ENCODE measurements around the gene YAE1.
A peak's percentile ranks its signal among the peaks of the same experiment; 100 is the strongest.
"Not testable (repeated sequence)": the region's sequence is repeated elsewhere in the genome, so short reads cannot be mapped to it uniquely, and the experiment has no call there.

Gene YAE1, protein sequence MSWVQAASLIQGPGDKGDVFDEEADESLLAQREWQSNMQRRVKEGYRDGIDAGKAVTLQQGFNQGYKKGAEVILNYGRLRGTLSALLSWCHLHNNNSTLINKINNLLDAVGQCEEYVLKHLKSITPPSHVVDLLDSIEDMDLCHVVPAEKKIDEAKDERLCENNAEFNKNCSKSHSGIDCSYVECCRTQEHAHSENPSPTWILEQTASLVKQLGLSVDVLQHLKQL

DNA sequence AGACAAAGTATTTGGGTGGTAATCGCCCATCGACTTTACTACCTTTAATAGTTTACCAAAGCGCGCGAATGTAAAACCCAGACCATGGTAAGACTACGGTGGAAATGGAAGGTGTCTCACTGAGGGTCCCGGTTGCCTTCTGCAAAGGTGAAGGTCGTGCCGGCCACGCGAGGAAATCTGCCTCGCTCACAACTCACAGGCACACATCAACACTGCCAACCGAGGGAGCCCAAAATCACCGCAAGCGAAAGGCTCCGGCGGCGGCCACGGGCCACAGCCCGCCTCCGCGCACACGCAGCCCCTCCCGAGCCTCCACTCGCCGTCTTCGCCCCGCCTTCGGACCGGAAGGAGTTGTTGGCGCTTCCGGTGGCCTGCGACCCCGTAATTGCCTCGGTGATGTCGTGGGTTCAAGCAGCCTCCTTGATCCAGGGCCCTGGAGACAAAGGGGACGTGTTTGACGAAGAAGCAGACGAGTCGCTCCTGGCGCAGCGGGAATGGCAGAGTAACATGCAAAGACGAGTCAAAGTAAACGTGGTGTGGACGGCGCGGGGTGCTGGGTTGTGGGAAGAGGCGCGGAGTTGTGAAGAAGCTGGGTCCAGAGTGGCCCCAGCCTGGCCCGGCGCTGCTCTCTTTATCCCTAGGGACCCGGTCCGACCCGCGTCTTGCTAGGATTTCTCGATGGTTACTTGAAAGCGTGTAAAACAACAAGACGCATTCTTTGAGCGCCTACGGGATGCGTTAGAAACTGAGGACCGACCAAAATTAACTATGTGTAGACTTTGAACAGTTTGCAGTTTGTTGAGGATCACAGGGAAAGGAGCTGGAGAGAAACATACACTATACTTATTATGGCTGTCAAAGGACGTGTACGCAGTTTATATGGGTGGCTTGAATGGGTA, at the start of gene YAE1:
YAE1 (plus strand) TSS at position 382 of the 899 bp plus-strand sequence; CDS start at position 397, 15 bp downstream.
- DNase-seq (ENCODE audit: extremely low spot score, insufficient read length, low read depth): peak; percentile 84
- FAIRE-seq: peak; percentile 92

DNA sequence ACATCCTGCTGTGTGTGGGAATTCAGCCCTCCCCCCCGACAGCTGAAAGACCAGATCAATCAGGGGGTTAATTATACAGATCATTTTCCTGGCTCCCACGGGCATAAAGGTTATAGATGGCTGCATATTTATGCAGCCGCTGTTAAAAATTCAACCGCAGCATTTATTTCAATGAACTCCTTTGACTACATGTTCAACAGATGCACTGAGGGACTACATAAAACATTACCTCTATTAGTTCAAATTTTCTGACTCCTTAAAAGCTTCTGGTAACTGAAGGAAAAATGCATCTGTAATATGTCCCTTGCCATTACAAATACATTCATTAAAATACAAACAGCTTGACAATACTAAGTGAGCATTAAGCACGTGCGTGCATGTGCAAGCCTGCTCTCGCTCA, 49.7 kb upstream of the YAE1 start:
- no peak for FAIRE-seq
- no peak for DNase-seq (ENCODE audit: extremely low spot score, insufficient read length, low read depth)

DNA sequence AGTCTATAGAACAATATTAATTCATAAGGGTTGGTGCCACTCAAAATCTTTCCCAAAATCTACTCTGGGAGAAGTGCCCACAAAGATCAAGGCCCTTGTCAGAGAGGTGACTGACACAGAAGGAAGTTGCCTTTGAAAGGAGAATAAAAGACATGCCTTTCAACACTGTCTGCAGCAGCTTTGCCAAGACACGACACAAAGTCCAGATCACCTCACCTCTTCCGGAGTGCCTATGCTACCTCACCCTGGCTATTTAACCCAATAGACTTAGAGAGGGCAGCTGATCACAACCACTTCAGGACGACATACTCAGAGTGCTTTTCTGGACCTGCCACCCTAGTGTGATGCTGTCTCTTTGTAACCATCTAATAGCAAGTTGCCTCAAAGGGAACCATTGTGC, 49.0 kb upstream of the YAE1 start:
- DNase-seq (ENCODE audit: extremely low spot score, insufficient read length, low read depth) (no peak), FAIRE-seq (no peak)

DNA sequence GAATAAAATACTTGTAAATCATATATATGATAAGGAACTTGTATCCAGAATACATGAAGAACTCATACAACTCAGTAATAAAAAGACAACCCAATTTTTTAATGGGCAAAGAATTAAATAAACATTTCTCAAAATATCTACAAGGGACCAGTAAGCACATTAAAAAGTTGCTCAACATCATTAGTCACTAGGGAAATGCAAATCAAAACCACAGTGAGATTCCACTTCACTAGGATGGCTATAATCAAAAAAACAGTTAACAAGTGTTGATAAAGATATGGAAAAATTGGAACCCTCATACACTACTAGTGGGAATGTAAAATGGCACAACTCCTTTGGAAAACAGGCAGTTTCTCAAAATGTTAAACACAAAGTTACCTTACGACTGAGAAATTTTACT, 40.3 kb upstream of the YAE1 start:
- FAIRE-seq (no peak), DNase-seq (ENCODE audit: extremely low spot score, insufficient read length, low read depth) (no peak)

DNA sequence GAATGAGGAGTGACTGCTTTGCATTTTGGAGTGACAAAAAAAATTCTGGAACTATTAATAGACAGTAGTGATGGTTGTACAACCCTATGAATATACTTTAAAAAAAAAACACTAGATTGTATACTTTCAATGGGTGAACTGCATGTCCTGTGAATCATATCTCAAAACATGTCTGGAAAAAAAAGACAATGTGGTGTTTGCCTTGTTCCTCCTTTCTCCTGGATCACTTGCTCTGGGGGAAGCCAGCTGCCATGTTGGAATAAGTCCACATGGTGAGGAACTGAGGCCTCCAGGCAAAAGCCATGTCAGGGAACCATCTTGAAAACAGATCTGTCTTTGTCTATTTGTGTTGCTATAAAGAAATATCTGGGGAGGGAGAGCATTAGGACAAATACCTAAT, 39.5 kb upstream of the YAE1 start:
- DNase-seq (ENCODE audit: extremely low spot score, insufficient read length, low read depth): no peak
- no peak for FAIRE-seq

DNA sequence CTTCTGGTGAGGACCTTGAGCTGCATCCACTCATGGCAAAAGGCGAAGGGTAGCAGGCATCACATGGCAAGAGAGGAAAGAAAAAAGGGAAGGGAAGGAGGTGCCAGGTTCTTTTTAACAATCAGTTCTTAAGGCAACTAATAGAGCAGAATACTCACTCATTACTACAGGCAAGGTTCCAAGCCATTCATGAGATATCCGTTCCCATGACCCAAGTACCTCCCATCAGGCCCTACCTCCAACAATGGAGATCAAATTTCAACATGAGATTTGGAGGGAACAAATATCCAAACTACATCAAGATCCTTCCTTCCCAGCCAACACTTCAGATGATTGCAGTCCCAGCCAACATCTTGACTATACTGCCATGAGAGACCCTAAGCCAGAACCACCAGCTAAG, 38.9 kb upstream of the YAE1 start:
- FAIRE-seq: no peak
- no peak for DNase-seq (ENCODE audit: extremely low spot score, insufficient read length, low read depth)

DNA sequence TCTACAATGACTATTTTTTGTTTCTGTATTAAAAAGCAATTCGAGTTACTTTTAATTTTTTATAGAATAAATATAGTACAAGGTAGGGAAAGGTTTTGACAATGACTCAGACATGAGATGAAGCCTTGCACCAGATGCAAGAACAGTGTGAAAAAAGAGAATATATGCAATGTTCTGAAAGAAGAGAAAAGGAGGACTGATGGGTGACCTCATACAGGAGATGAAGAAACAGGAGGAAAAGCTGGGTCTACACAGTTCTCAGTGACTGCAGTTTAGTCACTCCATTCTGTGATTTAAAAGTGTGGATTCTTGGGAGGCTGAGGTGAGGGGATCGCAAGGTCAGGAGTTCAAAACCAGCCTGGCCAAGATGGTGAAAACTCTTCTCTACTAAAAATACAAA, 38.3 kb upstream of the YAE1 start:
- no peak for DNase-seq (ENCODE audit: extremely low spot score, insufficient read length, low read depth)
- FAIRE-seq: no peak

DNA sequence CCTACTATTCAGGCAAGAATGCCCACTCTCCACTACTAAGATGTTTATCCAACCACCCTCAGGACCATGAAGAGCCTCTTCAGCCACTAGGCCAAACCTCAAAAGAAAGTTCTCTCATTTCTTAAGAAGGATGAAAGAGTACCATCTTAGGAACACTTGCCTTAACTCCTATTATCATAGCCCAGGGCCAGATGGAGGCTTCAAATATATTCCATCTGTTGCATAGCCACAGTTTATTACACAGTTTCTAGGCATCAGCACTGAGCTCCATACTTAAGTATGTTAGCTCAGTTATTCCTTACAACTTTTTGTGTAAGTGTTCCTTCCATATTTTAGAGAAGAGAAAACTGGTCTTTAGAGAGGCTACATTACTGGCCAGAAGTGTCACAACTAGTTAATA, 37.4 kb upstream of the YAE1 start:
- FAIRE-seq (no peak), DNase-seq (ENCODE audit: extremely low spot score, insufficient read length, low read depth) (no peak)

DNA sequence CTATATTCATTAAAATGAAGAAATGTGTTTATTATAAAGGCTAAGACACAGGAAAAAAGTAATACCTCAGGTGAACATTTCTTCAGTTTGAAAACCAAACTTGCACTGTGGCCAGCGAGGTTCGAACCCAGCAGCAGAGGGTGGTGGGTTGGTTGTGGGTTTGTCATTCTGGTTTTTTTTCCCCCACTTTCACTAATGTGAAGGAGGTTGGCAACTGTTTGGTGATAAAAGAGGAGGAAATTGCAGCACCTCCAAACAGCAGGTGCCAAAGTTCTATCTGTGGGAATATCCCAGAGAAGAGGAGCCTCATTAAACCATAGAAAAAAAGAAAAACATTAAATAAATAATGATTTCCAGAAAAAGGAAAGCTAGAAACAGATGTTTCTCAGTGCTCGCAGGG, 36.6 kb upstream of the YAE1 start:
- FAIRE-seq: no peak
- no peak for DNase-seq (ENCODE audit: extremely low spot score, insufficient read length, low read depth)

DNA sequence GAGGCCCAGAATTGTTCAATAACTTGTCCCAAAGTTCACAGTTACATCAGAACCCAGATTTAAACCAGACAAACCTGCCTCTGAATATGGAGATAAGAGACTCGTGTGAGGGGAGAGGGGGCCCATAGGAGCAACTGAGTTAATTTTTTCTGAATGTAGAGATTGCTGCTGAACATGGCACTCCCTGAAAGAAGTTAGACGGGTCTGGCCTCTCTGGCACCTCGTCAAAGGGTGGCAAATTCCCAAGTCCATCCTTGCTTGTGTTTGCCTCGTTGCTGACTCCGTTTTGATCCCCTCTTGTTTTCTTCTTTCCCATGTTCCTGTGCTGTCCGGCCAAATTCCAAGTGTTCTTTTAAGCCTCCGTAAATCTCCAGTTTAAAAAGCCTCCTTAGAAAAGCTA, 35.2 kb upstream of the YAE1 start:
- FAIRE-seq: no peak
- no peak for DNase-seq (ENCODE audit: extremely low spot score, insufficient read length, low read depth)

DNA sequence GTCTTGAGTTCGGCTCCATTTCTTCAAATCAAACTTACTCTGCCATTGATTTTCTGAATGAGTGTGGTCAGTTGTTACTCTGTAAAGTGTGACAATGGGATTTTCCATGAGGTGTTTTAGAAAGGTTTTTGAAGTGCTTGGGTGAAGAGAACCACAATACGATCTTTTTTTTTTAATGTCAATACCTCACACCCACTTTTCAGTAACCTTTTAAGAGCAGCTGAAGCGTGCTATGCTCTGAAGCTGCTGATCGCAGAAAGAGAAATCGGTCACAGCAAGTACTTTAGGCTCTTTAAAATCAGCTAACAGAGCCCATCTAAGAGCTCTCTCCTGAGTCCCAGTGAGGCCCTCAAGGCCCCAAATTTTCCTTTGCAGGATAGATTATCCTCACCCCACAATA, 34.4 kb upstream of the YAE1 start:
- DNase-seq (ENCODE audit: extremely low spot score, insufficient read length, low read depth) (no peak), FAIRE-seq (no peak)

DNA sequence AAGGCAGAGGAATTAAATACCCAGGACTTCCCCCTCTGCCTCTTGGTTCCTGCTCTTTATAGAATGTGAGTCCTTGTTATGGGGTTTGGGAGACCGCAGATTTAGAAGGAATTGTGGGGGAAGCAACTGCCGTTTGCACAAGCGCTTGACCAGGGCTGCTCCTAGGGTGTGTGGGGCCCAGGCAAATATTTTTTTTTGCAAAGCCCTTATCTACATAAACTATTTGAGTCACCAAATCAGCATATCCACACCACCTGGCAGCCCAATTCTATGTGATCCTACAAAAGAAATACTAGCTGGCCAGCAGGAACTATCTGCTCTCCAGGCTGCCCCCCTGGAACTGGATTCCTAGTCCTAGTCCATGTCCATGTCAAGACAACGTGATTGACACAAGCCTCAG, 33.4 kb upstream of the YAE1 start:
- FAIRE-seq: no peak
- DNase-seq (ENCODE audit: extremely low spot score, insufficient read length, low read depth): no peak

DNA sequence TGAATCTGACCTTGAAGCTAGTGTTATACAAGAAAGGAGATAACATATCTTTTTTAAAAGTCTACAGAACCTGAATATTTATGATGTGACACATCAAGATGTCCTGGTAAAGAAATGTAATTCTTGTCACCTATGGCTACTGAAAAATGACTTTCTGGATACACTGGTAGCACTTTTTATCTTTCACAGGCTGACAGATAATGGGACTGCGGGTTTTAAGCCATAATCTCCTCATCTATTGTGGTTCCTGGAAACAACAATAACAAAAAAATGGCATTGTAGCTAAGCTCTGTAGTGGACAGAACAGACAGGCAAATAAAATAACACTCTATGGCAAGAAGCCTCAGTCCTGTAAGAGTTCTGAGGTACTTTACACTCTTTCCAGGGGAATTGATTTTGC, 31.6 kb upstream of the YAE1 start:
- DNase-seq (ENCODE audit: extremely low spot score, insufficient read length, low read depth) (no peak), FAIRE-seq (no peak)

DNA sequence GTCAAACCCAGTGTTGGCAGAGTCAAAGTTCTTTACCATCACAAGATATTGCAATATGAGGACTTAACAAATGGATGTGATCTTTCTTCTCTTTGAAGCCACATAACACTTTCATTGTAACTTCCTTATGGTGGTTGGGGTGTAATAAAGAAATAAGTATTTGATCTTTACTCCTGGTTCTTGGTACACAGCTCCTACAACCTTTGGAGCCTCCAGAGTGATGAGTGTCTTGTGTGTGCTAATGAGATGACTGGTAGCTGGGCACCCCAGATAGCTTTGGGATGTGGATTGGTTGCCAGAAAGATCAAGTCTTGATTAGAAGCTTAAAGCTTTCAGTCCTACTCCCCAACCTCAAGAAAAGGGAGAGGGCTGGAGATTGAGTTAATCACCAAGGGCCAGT, 31.1 kb upstream of the YAE1 start:
- FAIRE-seq (no peak), DNase-seq (ENCODE audit: extremely low spot score, insufficient read length, low read depth) (no peak)

DNA sequence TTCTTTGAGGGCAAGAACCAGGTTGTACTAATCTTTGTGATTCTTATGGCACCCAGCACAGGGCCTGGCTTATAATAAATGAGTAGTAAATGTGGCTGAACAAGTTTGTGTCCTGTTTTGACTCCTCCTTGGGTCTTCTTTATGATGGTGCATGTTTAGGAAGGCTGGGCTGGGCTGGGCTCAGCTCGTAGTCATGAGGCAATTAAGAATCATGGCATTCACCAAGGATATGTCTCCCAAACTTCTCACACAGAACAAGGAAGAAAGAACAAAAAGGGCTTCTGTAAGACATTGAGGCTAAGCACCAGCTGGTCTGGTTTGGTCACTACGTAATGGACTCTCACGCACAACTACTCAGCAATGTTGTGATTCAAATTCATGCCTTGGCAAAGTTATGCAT, 30.5 kb upstream of the YAE1 start:
- FAIRE-seq (no peak), DNase-seq (ENCODE audit: extremely low spot score, insufficient read length, low read depth) (no peak)

DNA sequence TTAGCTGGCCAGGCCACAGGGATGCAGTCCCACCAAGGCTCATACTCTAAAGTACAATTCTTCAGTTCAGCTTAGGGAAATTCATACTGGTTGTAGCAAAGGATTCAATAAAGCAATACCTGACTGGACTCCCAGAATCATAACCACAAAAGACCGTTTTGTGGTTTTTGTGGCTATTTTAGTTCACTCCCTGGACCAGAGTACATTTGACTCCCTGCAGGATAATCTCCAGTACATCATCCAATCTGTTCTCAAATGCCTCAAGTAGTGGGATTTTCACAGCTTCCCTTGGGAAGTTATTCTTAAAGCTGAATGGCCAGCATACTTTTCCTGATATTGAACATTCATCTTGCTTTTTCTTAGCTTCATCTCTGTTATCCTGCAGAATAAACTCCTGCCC, 29.3 kb upstream of the YAE1 start:
- FAIRE-seq: no peak
- DNase-seq (ENCODE audit: extremely low spot score, insufficient read length, low read depth): no peak

DNA sequence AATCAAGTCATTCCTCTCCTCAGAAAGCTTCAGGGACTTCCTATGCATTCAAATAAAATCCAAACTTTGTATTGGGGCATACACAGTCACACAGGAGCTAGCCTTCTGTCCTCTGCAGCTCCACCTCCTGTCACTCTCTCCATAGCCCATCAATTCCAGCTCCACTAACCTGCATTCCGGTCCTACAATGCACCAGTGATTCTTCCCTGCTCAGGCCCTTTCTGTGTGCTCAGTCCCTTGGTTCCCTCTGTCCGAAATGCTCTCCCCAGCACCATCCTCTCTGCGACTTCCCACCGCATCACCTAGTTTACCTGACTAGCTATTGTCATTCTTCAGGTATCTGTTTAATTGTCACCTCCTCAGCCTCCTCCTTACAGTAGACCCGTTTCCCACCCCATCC, 26.4 kb upstream of the YAE1 start:
- no peak for DNase-seq (ENCODE audit: extremely low spot score, insufficient read length, low read depth)
- no peak for FAIRE-seq

DNA sequence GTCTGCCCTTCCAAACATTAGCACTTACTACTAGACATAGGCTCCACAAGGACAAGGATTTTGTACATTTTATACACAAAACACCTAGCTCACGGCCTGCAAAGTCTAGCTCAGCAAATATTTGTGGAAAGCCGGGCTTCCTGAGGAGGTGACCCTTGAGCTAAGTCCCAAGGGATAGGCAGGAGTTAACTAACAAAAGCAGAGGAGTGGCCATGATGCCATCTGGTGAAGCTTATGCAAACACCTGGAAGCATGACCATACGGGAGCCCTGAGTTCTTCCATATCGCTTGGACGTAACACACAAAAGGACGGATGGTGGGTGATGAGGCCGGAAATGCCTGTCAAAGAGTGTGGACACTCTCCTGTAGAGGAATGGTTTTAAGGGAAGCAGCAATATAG, 25.9 kb upstream of the YAE1 start:
- DNase-seq (ENCODE audit: extremely low spot score, insufficient read length, low read depth) (no peak), FAIRE-seq (no peak)

DNA sequence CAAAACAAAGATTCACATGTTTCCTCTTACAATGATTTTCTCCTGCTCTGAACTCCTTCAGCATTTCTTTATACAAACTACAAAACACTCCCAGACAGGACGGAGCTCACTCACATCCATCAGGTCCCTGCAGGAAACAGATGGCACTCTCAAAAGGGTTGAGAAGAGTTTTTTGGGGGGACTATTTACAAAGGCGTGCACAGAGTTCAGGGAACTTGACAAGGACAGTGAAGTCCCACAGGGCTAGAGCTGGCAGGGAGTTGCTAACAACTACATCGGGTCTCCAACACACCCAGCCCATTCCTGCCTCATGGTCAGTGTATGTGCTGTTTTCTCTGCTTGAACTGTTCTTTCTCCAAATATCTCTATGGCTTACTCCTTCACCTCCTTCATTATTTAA, 24.7 kb upstream of the YAE1 start:
- DNase-seq (ENCODE audit: extremely low spot score, insufficient read length, low read depth) (no peak), FAIRE-seq (no peak)

DNA sequence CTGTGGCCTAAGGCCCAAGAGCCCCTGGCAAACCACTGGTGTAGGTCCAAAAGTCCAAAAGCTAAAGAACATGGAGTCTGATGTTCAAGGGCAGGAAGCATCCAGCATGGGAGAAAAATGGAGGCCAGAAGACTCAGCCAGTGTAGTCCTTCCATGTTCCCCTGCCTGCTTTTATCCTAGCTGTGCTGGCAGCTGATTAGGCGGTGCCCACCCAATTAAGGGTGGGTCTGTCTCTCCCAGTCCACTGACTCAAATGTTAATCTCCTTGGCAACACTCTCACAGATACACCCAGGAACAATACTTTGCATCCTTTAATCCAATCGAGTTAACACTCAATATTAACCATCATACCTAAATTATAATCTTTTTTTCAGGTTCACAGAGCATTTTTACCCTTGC, 21.4 kb upstream of the YAE1 start:
- not testable (repeated sequence) for DNase-seq (ENCODE audit: extremely low spot score, insufficient read length, low read depth); FAIRE-seq

DNA sequence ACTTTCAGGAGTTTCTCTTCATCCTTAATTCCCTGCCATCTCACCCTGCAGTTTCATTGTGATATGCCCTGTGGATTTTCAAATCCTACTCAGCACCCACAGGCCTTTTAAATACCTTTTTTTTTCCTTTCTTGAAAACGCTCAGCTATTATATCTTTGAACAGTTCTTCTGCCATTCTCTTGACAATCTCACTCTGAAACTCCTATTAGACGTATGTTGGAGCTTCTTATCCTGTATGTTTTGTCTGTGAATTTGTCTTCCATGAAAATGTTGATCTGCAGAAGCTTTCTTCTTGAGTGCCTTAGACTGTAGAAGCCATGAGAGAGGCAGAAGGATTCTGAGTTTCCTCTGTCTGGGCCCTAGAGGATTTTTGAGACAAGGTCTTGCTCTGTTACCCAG, 18.9 kb upstream of the YAE1 start:
- DNase-seq (ENCODE audit: extremely low spot score, insufficient read length, low read depth): no peak

DNA sequence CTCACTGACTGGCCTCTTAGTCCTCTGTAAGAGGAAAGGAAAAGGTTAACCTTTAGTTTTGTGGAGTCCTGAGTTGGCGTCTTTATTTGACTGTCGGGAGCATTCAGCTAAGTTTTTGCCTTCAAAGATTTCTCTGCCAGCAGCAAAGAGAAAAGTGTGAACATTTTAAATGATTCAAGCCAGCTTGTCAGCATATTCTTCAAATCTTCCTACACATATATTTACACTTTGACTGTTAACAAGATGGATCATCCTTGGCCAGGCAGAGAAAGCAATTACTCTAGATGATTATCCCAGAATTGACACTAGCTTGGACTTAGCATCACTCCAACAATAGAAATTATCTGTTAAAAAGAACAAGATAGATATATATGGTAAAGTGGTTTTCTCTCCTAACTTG, 15.8 kb upstream of the YAE1 start:
- FAIRE-seq: no peak
- no peak for DNase-seq (ENCODE audit: extremely low spot score, insufficient read length, low read depth)

More for the DNA sequence above, 18.9 kb upstream of the YAE1 start:
- no peak for FAIRE-seq
